SK-N-SH (cell line): ENCODE results near the gene CDH23. TPM values are rescaled to one million over a fixed set of nuclear protein-coding genes. Genes with fewer than 3 reads are reported as not detected.

ENCODE experiments used
- CTCF ChIA-PET: fragments of 300-600, 350-600 bp; formaldehyde crosslinking; extraction: SDS; loops from one replicate; lab custom pipeline; 2021; lab: Yijun Ruan, JAX
- POLR2A ChIA-PET: fragments of 350-600 bp; sonication (Branson Sonifier 250); formaldehyde crosslinking; extraction: SDS; loops from one replicate; lab custom pipeline; 2020; ENCODE audit warnings: antibody characterized with exemption, inconsistent platforms; lab: Yijun Ruan, JAX
- DNase-seq: peaks from one replicate; pipeline ENCODE4 v3.0.0; 2012
- H2AFZ ChIP-seq: fragments of 200-600 bp; sonication (generic); 2 replicates; pipeline ENCODE4 v1.8.1; 2016; ENCODE audit warnings: antibody characterized with exemption, mild to moderate bottlenecking, low read depth
- H3F3A ChIP-seq: fragments of 200-600 bp; sonication (generic); replicated peaks from 2 replicates; pipeline ENCODE3; 2016; ENCODE audit warnings: antibody characterized with exemption, mild to moderate bottlenecking; ENCODE audit not compliant: insufficient read depth
- H3K27ac ChIP-seq, 2 experiments: fragments of 200-500 bp in 1 of 2; fragments of 200-600 bp in 1 of 2; sonication (Bioruptor generic) in 1 of 2; sonication (generic), shearing (Covaris generic) in 1 of 2; 2 replicates each; pipeline versions ENCODE4 v1.5.1 to v1.6.1; 2014 to 2016; ENCODE audit warnings: low read depth in 2 of 2, inconsistent platforms in 1 of 2, low read length in 1 of 2, mild to moderate bottlenecking in 1 of 2, mixed read lengths in 1 of 2
- H3K27me3 ChIP-seq: fragments of 200-600 bp; sonication (generic), shearing (Covaris generic); 2 replicates; pipeline ENCODE4 v1.6.1; 2016; ENCODE audit warnings: mixed run types; ENCODE audit not compliant: insufficient read depth
- H3K36me3 ChIP-seq, 2 experiments: fragments of 200-500 bp in 1 of 2; fragments of 200-600 bp in 1 of 2; sonication (Bioruptor generic) in 1 of 2; sonication (generic) in 1 of 2; replicated peaks in 1 of 2; 2 replicates each; pipeline versions ENCODE3 to v1.5.1; 2014 to 2016; ENCODE audit warnings: low read length in 1 of 2, mild to moderate bottlenecking in 1 of 2; ENCODE audit not compliant: insufficient read depth in 2 of 2, control insufficient read depth in 1 of 2
- H3K4me1 ChIP-seq, 2 experiments: fragments of 200-500 bp in 1 of 2; fragments of 200-600 bp in 1 of 2; sonication (Bioruptor generic) in 1 of 2; sonication (generic), shearing (Covaris generic) in 1 of 2; 2 replicates each; pipeline versions ENCODE4 v1.5.1 to v1.6.1; 2014 to 2016; ENCODE audit warnings: low read depth in 1 of 2, low read length in 1 of 2, mixed run types in 1 of 2; ENCODE audit not compliant: insufficient read depth in 2 of 2, control insufficient read depth in 1 of 2
- H3K4me2 ChIP-seq: fragments of 200-600 bp; sonication (generic), shearing (Covaris generic); 2 replicates; pipeline ENCODE4 v1.6.1; 2017; ENCODE audit warnings: mixed run types
- H3K4me3 ChIP-seq, 2 experiments: fragments of 200-500 bp in 1 of 2; fragments of 200-600 bp in 1 of 2; sonication (Bioruptor generic) in 1 of 2; sonication (generic), shearing (Covaris generic) in 1 of 2; 2 replicates each; pipeline versions ENCODE4 v1.5.1 to v1.8.1; 2014 to 2016; ENCODE audit warnings: low read depth in 2 of 2, inconsistent platforms in 1 of 2, low read length in 1 of 2, mild to moderate bottlenecking in 1 of 2, mixed read lengths in 1 of 2, moderate library complexity in 1 of 2
- H3K79me2 ChIP-seq: fragments of 200-600 bp; sonication (generic); 2 replicates; pipeline ENCODE4 v1.8.1; 2017; ENCODE audit warnings: mild to moderate bottlenecking; ENCODE audit not compliant: insufficient read depth
- H3K9ac ChIP-seq: fragments of 200-600 bp; sonication (generic); 2 replicates; pipeline ENCODE4 v1.6.1; 2017; ENCODE audit warnings: mixed run types
- H3K9me2 ChIP-seq: fragments of 200-600 bp; sonication (generic); 2 replicates; pipeline ENCODE4 v1.6.1; 2017; ENCODE audit warnings: mixed run types
- H3K9me3 ChIP-seq: fragments of 200-600 bp; sonication (generic); 2 replicates; pipeline ENCODE4 v1.6.1; 2017; ENCODE audit warnings: mixed run types, mild to moderate bottlenecking, moderate library complexity
- H4K20me1 ChIP-seq: fragments of 200-600 bp; sonication (generic); 2 replicates; pipeline ENCODE4 v1.6.1; 2017; ENCODE audit warnings: mild to moderate bottlenecking, mixed run types; ENCODE audit not compliant: insufficient read depth
- CHD2 ChIP-seq: fragments of 150-350 bp; IDR thresholded peaks from 2 replicates; pipeline ENCODE4 v1.6.1; 2018; ENCODE audit warnings: low read length; ENCODE audit not compliant: partially characterized antibody
- ELF1 ChIP-seq: IDR thresholded peaks from 2 replicates; pipeline ENCODE4 v1.4.0; 2012
- EP300 ChIP-seq, 2 experiments: IDR thresholded peaks; 2 replicates each; pipeline versions ENCODE4 v1.4.0 to v1.6.1; 2012; ENCODE audit warnings: borderline replicate concordance in 1 of 2, low read depth in 1 of 2, low read length in 1 of 2
- EZH2phosphoT487 ChIP-seq: fragments of 200-600 bp; sonication (generic); IDR thresholded peaks from 2 replicates; pipeline ENCODE4 v1.6.1; 2017; ENCODE audit warnings: low read depth, mixed run types, mild to moderate bottlenecking, antibody characterized with exemption, moderate library complexity, borderline replicate concordance
- FOSL2 ChIP-seq: IDR thresholded peaks from 2 replicates; pipeline ENCODE4 v1.4.0; 2012; ENCODE audit warnings: low read depth, mild to moderate bottlenecking, moderate library complexity, borderline replicate concordance
- FOXJ3 ChIP-seq: sonication (generic); formaldehyde crosslinking; IDR thresholded peaks from 2 replicates; pipeline ENCODE4 v1.5.1; 2020; ENCODE audit warnings: mild to moderate bottlenecking, missing genetic modification reagents
- GABPA ChIP-seq: IDR thresholded peaks from 2 replicates; pipeline ENCODE4 v1.4.0; 2012; ENCODE audit warnings: low read depth, mild to moderate bottlenecking
- GATA2 ChIP-seq: sonication (generic); formaldehyde crosslinking; IDR thresholded peaks from 2 replicates; pipeline ENCODE4 v1.5.0; 2020; ENCODE audit warnings: mild to moderate bottlenecking, missing genetic modification reagents
- IRF3 ChIP-seq: fragments of 150-350 bp; IDR thresholded peaks from 2 replicates; pipeline ENCODE4 v1.6.1; 2016; ENCODE audit warnings: mild to moderate bottlenecking, low read depth, low read length
- MEF2A ChIP-seq: IDR thresholded peaks from 2 replicates; pipeline ENCODE4 v1.4.0; 2012; ENCODE audit warnings: low read depth, borderline replicate concordance
- NFIC ChIP-seq: IDR thresholded peaks from 2 replicates; pipeline ENCODE4 v1.4.0; 2012; ENCODE audit warnings: borderline replicate concordance
- PBX3 ChIP-seq: IDR thresholded peaks from 2 replicates; pipeline ENCODE4; 2012
- POLR2AphosphoS5 ChIP-seq: IDR thresholded peaks from 2 replicates; pipeline ENCODE4 v1.6.1; 2012; ENCODE audit warnings: low read depth, low read length
- RAD21 ChIP-seq: IDR thresholded peaks from 2 replicates; pipeline ENCODE4 v1.6.1; 2012; ENCODE audit warnings: mild to moderate bottlenecking, low read length
- REST ChIP-seq: IDR thresholded peaks from 2 replicates; pipeline ENCODE4 v1.6.1; 2012; ENCODE audit warnings: mild to moderate bottlenecking, low read depth, low read length, moderate library complexity
- SIN3A ChIP-seq: IDR thresholded peaks from 2 replicates; pipeline ENCODE4 v1.6.1; 2012; ENCODE audit warnings: low read depth, mild to moderate bottlenecking, low read length, moderate library complexity, borderline replicate concordance
- TAF1 ChIP-seq: IDR thresholded peaks from 2 replicates; pipeline ENCODE4 v1.6.1; 2012; ENCODE audit warnings: low read depth, mild to moderate bottlenecking, low read length, moderate library complexity, borderline replicate concordance
- TEAD4 ChIP-seq: IDR thresholded peaks from 2 replicates; pipeline ENCODE4 v1.4.0; 2012; ENCODE audit warnings: mild to moderate bottlenecking, borderline replicate concordance; ENCODE audit not compliant: insufficient read depth
- USF2 ChIP-seq: fragments of 150-350 bp; IDR thresholded peaks from 2 replicates; pipeline ENCODE4 v1.6.1; 2017; ENCODE audit warnings: antibody characterized with exemption, low read length, low read depth, borderline replicate concordance
- YY1 ChIP-seq: IDR thresholded peaks from 2 replicates; pipeline ENCODE4 v1.4.0; 2012; ENCODE audit warnings: low read depth, mild to moderate bottlenecking
- WGBS: methylation state at CpG from one replicate; pipeline ENCODE4 v1.1.6; 2017; ENCODE audit warnings: low lambda C conversion rate; 5-methylcytosine and 5-hydroxymethylcytosine counted together
- polyA plus RNA-seq, 3 experiments: library from polyadenylated mRNA; depleted of rRNA; stranded (reverse); fragments of >200 nt; gene quantifications; 2 replicates each; pipeline ENCODE4 v1.2.3, GENCODE V29; 2012

Gene CDH23
- polyA plus RNA-seq, 1 of the 3 experiments (the other 2 are of a cell fraction) = 0.03 TPM

- peaks cover 26% of the 10 kb centered on the region for H3K27me3 ChIP-seq
- H3K4me1 ChIP-seq = peaks cover 0 to 22% of the 10 kb centered on the region in 2 experiments; a peak in 1 of 4 replicates
- WGBS = 69% methylated on average over 8 of the region's 8 CpGs
- no peak overlapping the region for H3K4me2 ChIP-seq
- H3K9ac ChIP-seq = no peak overlapping the region
- no peak overlapping the region for H3K4me3 ChIP-seq
- no peak overlapping the region for H3K27ac ChIP-seq
- no peak for DNase-seq
- CTCF ChIA-PET = interaction anchor here (0.6 to 1.1 kb wide), 2 partner anchors 28 to 362 kb away, joined by 3 read pairs; no protein-coding TSS in a partner anchor
- no peaks in the 10 kb centered on the region for H3K36me3 ChIP-seq
- no peaks in the 10 kb centered on the region for H3K9me3 ChIP-seq
- TF ChIP-seq GABPA = no peak
- TF ChIP-seq EP300 (IDR thresholded peaks at IDR 0.05; ENCODE audit: borderline replicate concordance in 1 of 2, low read depth in 1 of 2, low read length in 1 of 2) = no peak
- TF ChIP-seq RAD21 = no peak
- no peak for TF ChIP-seq NFIC
- TF ChIP-seq TAF1 = no peak
- no peak for TF ChIP-seq YY1
- TF ChIP-seq ELF1 = no peak
- no peak for TF ChIP-seq CHD2
- TF ChIP-seq IRF3 = no peak
- TF ChIP-seq EZH2phosphoT487 = no peak
- TF ChIP-seq POLR2AphosphoS5 = no peak
- TF ChIP-seq REST = no peak
- no peak for TF ChIP-seq TEAD4
- TF ChIP-seq MEF2A = no peak
- no peak for TF ChIP-seq FOXJ3
- no peak for TF ChIP-seq PBX3
- no peak for TF ChIP-seq GATA2 (CRISPR knock-in tag)
- TF ChIP-seq FOSL2 = no peak
- TF ChIP-seq SIN3A = no peak
- TF ChIP-seq USF2 = no peak
- H3F3A ChIP-seq = no peaks in the 10 kb centered on the region
- no peaks in the 10 kb centered on the region for H3K9me2 ChIP-seq
- no peak overlapping the region for H2AFZ ChIP-seq
- H4K20me1 ChIP-seq = no peaks in the 10 kb centered on the region
- no peaks in the 10 kb centered on the region for H3K79me2 ChIP-seq
- POLR2A ChIA-PET = no interaction called here
Measured at GRCh38 chr10:71537125-71537524, 140.4 kb downstream of the CDH23 start.
